ENCODE data around the gene ABCC4. TPM values are rescaled to one million over a fixed set of nuclear protein-coding genes. Genes with fewer than 3 reads are reported as not detected.
"Not testable (repeated sequence)": the region's sequence is repeated elsewhere in the genome, so short reads cannot be mapped to it uniquely, and the experiment has no call there.

ABCC4 gene
- total RNA-seq, 4 donors from 2014 or later, result 2.5 to 12.6 (median 6.0) TPM

- Histone ChIP-seq H3K4me1 (no peaks in the 10 kb centered on the region), H3K27ac (no peak overlapping the region), H3K9me3 (no peaks in the 10 kb centered on the region), H3K27me3 (no peaks in the 10 kb centered on the region), H3K4me3 (no peak overlapping the region), H3K36me3 (peaks cover 0 to 38% (median 0%) of the 10 kb centered on the region in 3 donors)
- intact Hi-C loops (cut with DNase I), result no loop called here
- 93 to 95% methylated on average over 7 of the region's 7 CpGs for WGBS, 2 donors
- DNase-seq, result no peak
- TF ChIP-seq POLR2A (IDR thresholded peaks at IDR 0.05) (no peak), CTCF (IDR thresholded peaks at IDR 0.05) (no peak)
Measured at GRCh38 chr13:95204231-95204765, 97.0 kb downstream of the ABCC4 start.

GRCh38 chr13:95201814-95202651 lies 99.2 kb downstream of the ABCC4 start:
- 82 to 85% methylated on average over 12 of the region's 12 CpGs for WGBS, 2 donors
- Histone ChIP-seq H3K36me3 (peaks cover 0 to 29% (median 0%) of the 10 kb centered on the region in 3 donors), H3K4me1 (no peaks in the 10 kb centered on the region), H3K9me3 (no peaks in the 10 kb centered on the region), H3K4me3 (no peak overlapping the region), H3K27ac (no peak overlapping the region), H3K27me3 (no peaks in the 10 kb centered on the region)
- TF ChIP-seq POLR2A (IDR thresholded peaks at IDR 0.05) (no peak), CTCF (IDR thresholded peaks at IDR 0.05) (no peak)
- DNase-seq, result no peak
- intact Hi-C loops (cut with DNase I), result no loop called here

- H3K27me3 ChIP-seq; DNase-seq; intact Hi-C loops (cut with DNase I); H3K4me3 ChIP-seq; H3K4me1 ChIP-seq; H3K27ac ChIP-seq; H3K9me3 ChIP-seq: not testable (repeated sequence)
- 91 to 96% methylated on average over 10 to 13 of the region's 13 CpGs for WGBS, 2 donors
- peaks cover 0 to 14% (median 0%) of the 10 kb centered on the region in 3 donors for H3K36me3 ChIP-seq
Measured at GRCh38 chr13:95200386-95200957, 100.8 kb downstream of the ABCC4 start.

- Histone ChIP-seq H3K36me3 (peaks cover 0 to 11% (median 0%) of the 10 kb centered on the region in 3 donors), H3K27ac (no peak overlapping the region), H3K4me1 (no peaks in the 10 kb centered on the region), H3K27me3 (no peaks in the 10 kb centered on the region), H3K4me3 (no peak overlapping the region), H3K9me3 (no peaks in the 10 kb centered on the region)
- intact Hi-C loops (cut with DNase I), result no loop called here
- TF ChIP-seq POLR2A (IDR thresholded peaks at IDR 0.05) (no peak), CTCF (IDR thresholded peaks at IDR 0.05) (no peak)
- DNase-seq, result no peak
- 96% methylated on average over 4 of the region's 4 CpGs for WGBS, 2 donors
Measured at GRCh38 chr13:95199896-95200295, 101.4 kb downstream of the ABCC4 start.

- H3K27me3 ChIP-seq; H3K4me3 ChIP-seq; DNase-seq; H3K27ac ChIP-seq; intact Hi-C loops (cut with DNase I); H3K9me3 ChIP-seq; H3K4me1 ChIP-seq: not testable (repeated sequence)
- H3K36me3 ChIP-seq, result peaks cover 0 to 13% (median 0%) of the 10 kb centered on the region in 3 donors
- 0 to 83% methylated on average over 1 to 2 of the region's 2 CpGs for WGBS, 2 donors
Measured at GRCh38 chr13:95198606-95199005, 102.6 kb downstream of the ABCC4 start.

- no peak overlapping the region for H3K4me3 ChIP-seq
- no peaks in the 10 kb centered on the region for H3K9me3 ChIP-seq
- no peak overlapping the region for H3K27ac ChIP-seq
- TF ChIP-seq POLR2A (IDR thresholded peaks at IDR 0.05) (no peak), CTCF (IDR thresholded peaks at IDR 0.05) (no peak)
- H3K36me3 ChIP-seq, result peaks cover 0 to 10% (median 0%) of the 10 kb centered on the region in 3 donors
- H3K27me3 ChIP-seq, result no peaks in the 10 kb centered on the region
- H3K4me1 ChIP-seq, result no peaks in the 10 kb centered on the region
- WGBS, 2 donors, result 73 to 85% methylated on average over 4 of the region's 4 CpGs
- intact Hi-C loops (cut with DNase I), result no loop called here
- no peak for DNase-seq
Measured at GRCh38 chr13:95197548-95197947, 103.7 kb downstream of the ABCC4 start.
